NOMO-1 (cell line): ENCODE data around the gene TMEM218.

ENCODE experiments used
- DNase-seq, 2 experiments: peaks; one replicate each; lab custom pipeline; 2025; ENCODE audit not compliant: unreplicated experiment in 2 of 2; lab: John Stamatoyannopoulos, UW

The TMEM218 gene

GRCh38 chr11:125076378-125076945 is 35.0 kb downstream of the TMEM218 start:
- DNase-seq, result no peak

DNA sequence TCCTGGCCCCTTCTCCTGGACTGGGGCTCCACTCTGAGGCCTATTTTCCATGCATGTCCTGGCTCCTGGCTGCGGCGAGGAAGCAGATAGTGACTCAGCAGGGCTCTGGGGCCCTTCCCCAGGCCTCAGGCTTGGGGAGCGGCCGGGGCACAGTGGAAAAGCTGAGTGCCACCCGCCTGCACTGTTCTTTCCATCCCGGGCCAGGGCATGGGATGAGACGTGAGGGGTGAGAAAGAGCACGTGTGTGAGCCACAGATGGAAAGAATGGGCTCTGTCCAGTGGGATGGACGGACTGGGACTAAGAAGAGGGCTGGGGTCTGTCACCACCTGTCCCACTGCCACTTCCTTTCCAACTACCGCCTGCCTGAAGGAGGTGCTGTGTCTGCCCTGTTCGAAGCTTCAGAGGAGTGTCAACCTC is 35.5 kb downstream of the TMEM218 start:
- DNase-seq, result no peak

DNA sequence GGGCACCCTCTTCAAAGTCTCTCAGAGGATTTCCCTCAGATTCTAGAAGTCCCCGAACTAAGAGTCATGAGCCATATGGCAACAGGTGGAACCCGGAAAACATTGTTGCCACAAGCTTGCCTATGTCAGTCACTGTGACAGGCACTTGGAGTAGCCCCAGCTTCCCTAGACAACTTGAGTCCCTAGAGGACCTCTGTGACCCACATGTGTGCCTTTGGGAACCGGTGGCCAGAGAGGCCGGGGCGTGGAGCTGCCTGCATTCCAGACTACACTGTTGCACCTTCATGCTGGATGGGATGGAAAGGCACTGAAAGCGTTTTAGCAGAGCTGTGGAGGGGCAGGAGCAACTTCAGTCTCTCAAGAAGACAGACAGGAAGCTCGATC is 36.2 kb downstream of the TMEM218 start:
- no peak for DNase-seq

DNA sequence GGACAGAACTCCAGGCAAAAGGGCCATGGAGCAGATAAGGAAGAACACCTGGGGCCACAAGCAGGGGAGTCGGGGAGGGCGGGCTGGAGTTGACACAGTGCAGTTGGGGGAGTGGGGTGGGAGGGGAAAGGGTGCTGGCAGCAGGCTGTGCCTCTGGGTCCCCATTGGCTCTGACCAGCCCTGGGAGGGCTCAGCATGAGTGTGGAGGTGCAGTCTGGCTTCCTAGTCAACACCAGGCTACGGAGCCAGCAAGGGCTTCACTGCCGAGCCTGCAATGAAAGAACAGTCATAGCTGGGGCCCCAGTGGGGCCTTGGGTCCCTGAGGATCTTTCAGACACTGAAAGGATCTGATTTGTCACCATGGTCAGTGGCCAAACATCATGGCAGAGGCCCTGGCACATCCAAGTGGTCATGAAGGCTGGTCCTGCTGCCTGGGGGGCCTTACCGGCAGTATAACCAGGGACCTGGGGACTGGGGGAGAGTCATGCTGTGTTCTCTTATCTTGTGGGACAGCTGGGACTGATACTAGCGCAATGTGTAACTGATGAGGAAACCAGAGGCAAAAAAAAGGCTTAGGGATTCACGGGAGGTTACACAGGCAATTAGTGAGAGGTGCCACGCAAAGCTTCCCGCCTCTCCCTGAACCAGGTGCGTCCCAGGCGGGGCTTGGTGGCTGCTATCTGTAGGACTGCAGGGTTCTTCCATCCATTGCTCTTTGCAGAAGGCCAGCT is 36.8 kb downstream of the TMEM218 start:
- no peak for DNase-seq

DNA sequence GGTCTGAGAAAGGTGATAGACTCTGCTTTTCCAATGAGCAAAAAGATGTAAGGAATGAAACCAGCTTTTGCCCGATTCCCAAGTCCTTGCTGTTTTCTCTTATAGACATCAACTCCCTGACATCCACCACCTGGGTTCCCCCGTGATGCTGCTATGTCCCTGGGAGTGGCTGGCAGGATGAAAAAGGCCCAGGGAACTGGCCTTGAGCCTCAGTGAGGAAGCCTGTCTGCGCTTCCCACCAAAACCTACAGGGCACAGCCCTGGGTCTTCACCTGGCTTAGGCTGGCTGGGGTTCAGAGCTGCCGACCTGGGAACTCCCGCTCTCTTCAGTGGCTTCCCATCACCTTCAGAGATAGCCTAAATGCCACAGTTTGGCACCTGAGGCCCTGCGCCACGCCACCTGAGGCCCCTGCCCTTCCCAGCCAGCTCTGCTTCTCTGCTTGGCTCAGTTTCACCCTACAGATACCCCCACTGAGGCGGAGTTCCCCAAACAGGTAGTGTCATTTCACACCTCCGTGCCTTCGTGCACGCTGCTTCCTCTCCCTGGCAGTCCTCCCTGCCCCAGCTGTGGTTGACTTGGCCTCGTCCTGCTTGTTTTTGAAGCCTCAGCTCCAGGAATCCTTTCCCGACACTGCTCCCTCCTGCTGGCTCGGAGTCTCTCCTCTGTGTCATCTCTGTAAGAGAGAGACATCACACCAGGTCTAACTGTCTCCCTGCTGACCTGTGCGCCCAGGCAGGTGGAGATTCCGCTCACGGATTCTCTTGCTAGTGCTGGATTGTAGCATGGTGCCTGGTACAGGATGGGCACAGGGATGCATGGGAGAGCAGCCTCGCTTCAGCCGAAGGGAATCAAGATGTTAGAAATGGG is 37.6 kb downstream of the TMEM218 start:
- DNase-seq, result no peak

GRCh38 chr11:125072961-125073590 is 38.4 kb downstream of the TMEM218 start:
- DNase-seq, result no peak

DNA sequence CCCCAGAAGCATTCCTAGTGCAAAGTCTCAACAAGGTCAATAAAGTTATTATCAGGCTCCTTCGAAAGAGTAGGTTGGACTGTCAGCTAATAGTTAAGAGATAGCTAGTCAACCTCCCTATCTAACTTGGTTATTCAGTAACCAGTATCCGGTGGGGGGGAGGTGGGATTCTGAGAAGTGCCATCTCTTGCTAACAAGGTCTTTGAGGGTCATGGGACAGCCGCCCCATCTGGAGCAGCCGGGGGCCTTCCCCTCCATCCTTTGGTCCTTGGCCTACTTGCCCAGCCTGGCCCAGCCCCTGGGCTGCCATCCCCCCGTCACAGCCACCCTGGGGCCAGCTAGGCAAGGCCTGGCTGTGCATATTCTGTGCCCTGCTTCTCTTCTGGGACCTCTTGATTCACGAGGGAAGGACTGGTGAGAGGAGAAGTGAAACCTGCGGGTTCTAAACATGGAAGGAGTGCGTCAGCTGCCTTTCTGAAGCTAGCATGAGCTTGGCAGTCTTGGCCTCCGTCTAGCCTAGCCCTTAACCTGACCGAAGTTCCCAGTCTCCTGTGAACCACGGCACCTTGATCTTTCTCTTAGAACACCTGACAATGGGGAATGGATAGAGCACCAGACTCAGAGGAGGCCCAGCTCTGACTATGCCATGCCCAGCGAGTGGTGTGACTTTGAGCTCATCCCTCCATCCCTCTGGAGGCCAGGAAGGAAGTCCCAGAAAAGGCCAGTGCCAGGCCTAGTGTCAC is 39.0 kb downstream of the TMEM218 start:
- peak; percentile 82 to 95 for DNase-seq

DNA sequence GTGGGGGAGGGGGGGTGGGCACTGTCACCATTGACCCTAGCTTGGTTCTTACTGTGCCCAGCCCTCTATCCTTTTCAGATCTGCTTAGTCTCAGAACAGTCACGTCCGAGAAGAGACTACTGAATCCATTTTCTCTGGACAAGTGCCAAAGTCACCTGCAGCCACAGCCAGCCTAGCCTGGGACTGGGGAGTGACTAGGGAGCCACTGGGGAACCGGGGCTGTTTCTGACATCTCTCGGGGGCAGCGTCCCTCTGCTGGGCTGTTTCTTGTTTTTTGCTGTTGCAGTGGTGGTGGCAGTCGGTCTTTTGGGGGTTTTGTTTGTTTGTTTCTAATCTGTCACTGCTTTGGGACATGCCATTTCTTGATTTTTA is 39.6 kb downstream of the TMEM218 start:
- DNase-seq, result no peak

DNA sequence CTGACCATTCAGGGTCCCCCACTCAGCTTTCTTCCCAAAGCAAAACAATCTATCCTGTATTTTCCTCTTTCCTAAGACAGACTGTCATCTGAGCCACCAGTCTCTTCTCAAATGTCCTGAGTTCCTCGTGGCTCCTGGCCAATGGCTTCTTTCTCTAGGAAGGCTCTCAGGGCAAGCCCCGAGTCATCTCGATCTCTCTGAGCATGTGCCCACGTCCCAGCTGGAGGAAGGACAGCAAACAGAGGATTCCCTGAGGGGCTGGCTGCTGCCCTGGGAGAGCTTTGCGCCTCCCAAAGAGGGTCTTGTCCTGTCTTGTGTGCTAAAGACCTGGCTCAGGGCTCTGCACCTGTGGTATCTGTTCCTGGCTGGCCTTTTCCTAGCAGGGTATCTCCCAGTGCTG is 40.0 kb downstream of the TMEM218 start:
- no peak for DNase-seq

GRCh38 chr11:125070699-125071254 is 40.6 kb downstream of the TMEM218 start:
- DNase-seq, result peak; percentile 97 to 98

GRCh38 chr11:125069796-125070195 is 41.6 kb downstream of the TMEM218 start:
- no peak for DNase-seq

DNA sequence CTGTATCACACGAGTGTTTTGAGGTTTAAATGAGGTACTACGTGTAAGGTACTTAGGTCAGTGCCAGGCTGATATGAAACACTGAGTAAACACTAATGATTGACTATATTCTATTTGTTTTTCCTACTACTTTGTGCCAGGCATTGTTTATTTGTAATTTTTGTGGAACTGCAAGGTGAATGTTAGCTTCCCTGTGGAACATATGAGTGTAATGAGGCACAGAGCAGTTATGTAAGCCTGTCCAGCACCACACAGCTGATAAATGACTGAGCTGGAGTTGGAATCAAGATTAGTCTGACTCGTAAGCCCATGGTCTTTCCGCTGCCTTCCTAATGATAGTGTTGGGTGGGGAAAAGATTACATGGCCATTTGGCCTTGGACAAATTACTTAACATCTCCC is 42.4 kb downstream of the TMEM218 start:
- DNase-seq, result no peak

DNA sequence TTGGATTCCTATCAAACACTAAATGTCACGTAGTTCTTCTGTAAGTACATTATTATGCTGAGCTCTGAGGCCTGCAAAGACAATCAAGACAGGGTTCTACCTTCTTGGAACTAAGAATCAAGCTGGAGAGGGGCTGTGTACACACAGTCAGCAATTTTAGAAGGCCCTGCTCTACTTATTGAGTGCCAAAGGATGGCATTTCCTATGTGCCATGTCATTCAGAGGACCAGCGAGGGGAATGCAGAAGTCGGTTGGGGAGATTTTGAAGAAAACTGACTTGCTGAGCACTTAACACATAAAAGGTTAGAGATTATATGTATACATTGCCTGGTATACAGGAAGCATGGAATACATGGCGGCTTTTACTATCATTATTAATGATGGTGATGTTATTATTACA is 43.1 kb downstream of the TMEM218 start:
- no peak for DNase-seq

GRCh38 chr11:125064070-125064469 is 47.4 kb downstream of the TMEM218 start:
- DNase-seq, result no peak

- no peak for DNase-seq
Observed at GRCh38 chr11:125063429-125064043, 47.9 kb downstream of the TMEM218 start.

DNA sequence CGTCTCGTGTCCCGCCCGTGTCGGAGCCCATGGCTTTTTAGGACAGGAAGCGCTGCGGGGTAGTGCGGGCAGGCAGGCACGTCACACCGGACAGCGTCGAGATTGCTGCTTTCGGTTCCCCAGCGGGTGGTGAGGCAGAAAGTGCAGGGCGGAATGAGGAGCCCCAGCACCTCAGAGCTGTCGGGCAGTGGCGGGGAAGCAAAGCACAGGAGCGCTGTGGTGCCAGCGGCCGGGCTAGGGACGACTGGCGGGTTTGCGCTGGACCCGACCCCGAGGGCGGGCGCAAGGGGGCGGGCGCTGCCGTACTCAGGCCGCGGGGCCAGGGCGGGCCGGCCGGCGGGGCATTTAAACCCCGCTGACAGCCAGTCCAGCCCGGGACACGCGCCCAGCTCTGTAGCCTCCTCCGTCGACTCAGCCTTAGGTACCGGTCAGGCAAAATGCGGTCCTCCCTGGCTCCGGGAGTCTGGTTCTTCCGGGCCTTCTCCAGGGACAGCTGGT is 48.4 kb downstream of the TMEM218 start, which contains the start of gene SLC37A2:
Gene SLC37A2, plus strand, starts transcription at position 375 of the 498 bp plus-strand sequence. Its CDS starts 63 bp downstream, at position 438.
- DNase-seq, result peak; percentile 85

- DNase-seq, result no peak
Observed at GRCh38 chr11:125062218-125062930, 49.1 kb downstream of the TMEM218 start.

GRCh38 chr11:125061281-125061680 is 50.1 kb downstream of the TMEM218 start:
- no peak for DNase-seq

GRCh38 chr11:125057693-125058016 is 53.8 kb downstream of the TMEM218 start:
- DNase-seq, result no peak
